ENCODE measurements around the gene ANGEL1. TPM values are rescaled to one million over a fixed set of nuclear protein-coding genes. Genes with fewer than 3 reads are reported as not detected.

Gene ANGEL1
- total and polyA plus RNA-seq, 2 experiments from 2014 or later: 29.4 to 39.4 TPM

DNA sequence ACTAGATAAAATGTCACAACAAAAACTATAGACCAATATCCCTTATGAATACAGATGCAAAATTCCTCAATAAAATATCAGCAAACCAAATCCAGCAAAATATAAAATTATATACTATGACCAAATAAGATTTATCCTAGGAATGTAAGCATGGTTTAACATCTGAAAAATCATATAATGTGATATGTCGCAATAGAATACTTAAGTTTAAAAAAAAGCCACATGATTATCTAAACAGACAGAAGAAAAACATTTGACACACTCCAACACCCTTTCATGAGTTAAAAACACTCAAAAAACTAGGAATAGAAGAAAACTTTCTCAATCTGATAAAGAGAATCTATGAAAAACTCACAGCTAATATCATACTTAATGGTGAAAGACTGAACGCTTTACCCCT lies 20.3 kb downstream of the ANGEL1 start:
- H3K4me1 ChIP-seq (ENCODE audit: low read depth): no peaks in the 10 kb centered on the region
- no peak overlapping the region for H3K4me3 ChIP-seq
- no peaks in the 10 kb centered on the region for H3K27me3 ChIP-seq
- no peaks in the 10 kb centered on the region for H3K9me3 ChIP-seq (ENCODE audit: low read depth)
- no peak for DNase-seq (ENCODE audit: low read depth in 1 of 2, low spot score in 1 of 2)
- TF ChIP-seq, protein P1, sequence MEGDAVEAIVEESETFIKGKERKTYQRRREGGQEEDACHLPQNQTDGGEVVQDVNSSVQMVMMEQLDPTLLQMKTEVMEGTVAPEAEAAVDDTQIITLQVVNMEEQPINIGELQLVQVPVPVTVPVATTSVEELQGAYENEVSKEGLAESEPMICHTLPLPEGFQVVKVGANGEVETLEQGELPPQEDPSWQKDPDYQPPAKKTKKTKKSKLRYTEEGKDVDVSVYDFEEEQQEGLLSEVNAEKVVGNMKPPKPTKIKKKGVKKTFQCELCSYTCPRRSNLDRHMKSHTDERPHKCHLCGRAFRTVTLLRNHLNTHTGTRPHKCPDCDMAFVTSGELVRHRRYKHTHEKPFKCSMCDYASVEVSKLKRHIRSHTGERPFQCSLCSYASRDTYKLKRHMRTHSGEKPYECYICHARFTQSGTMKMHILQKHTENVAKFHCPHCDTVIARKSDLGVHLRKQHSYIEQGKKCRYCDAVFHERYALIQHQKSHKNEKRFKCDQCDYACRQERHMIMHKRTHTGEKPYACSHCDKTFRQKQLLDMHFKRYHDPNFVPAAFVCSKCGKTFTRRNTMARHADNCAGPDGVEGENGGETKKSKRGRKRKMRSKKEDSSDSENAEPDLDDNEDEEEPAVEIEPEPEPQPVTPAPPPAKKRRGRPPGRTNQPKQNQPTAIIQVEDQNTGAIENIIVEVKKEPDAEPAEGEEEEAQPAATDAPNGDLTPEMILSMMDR (IDR thresholded peaks at IDR 0.05; ENCODE audit: low read depth, low read length): no peak
- H3K36me3 ChIP-seq: peaks cover 38% of the 10 kb centered on the region
- H3K27ac ChIP-seq: no peak overlapping the region

DNA sequence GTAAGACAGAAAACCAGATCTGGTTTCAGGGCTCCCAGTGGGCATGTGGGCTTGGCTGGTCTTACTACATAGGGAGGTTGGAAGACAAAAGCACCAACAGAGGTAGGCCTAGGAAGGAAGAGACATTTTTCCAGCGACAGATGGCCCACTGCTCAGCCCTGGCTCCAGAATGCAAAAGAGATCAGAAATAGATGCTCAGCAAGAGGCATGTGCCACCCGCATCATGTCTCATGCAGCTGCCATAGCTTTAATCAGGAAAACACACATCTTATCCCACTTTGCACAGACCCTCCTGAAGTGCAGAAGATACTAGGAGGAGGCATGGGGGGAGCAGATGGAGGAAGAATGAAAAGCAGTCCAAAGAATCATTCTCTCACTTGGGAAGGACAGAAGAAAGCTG lies 26.1 kb downstream of the ANGEL1 start:
- no peaks in the 10 kb centered on the region for H3K4me1 ChIP-seq (ENCODE audit: low read depth)
- no peak overlapping the region for H3K27ac ChIP-seq
- no peak for DNase-seq (ENCODE audit: low read depth in 1 of 2, low spot score in 1 of 2)
- H3K36me3 ChIP-seq: peaks cover 27% of the 10 kb centered on the region
- TF ChIP-seq, protein P1 (IDR thresholded peaks at IDR 0.05; ENCODE audit: low read depth, low read length): no peak
- no peak overlapping the region for H3K4me3 ChIP-seq
- H3K9me3 ChIP-seq (ENCODE audit: low read depth): no peaks in the 10 kb centered on the region
- H3K27me3 ChIP-seq: no peaks in the 10 kb centered on the region

DNA sequence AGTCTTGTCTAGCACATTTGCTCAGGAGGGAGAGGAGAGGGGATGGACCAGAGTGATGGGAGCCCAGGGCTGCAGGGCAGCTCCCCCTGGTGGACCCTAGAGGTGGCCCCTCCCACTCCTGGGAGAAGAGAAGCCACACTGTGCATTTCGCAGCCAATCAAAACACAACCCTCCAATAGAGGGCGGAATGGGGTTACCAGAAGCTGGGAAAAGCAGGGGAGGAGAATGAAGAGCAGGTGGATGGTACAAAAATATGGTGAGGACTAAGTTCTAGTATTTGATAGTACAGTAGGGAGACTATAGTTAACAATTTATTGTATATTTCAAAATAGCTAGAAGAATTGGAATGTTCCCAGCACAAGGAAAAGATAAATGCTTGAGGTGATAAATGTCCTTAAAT lies 27.8 kb downstream of the ANGEL1 start:
- peak; percentile 88 to 93 for DNase-seq (ENCODE audit: low read depth in 1 of 2, low spot score in 1 of 2)
- Histone ChIP-seq H3K9me3 (ENCODE audit: low read depth) (no peaks in the 10 kb centered on the region), H3K4me3 (no peak overlapping the region), H3K27me3 (no peaks in the 10 kb centered on the region), H3K4me1 (ENCODE audit: low read depth) (no peaks in the 10 kb centered on the region), H3K36me3 (peaks cover 12% of the 10 kb centered on the region), H3K27ac (peak overlapping the region; percentile 32)
- TF ChIP-seq, protein P1 (IDR thresholded peaks at IDR 0.05; ENCODE audit: low read depth, low read length): peak; percentile 99

DNA sequence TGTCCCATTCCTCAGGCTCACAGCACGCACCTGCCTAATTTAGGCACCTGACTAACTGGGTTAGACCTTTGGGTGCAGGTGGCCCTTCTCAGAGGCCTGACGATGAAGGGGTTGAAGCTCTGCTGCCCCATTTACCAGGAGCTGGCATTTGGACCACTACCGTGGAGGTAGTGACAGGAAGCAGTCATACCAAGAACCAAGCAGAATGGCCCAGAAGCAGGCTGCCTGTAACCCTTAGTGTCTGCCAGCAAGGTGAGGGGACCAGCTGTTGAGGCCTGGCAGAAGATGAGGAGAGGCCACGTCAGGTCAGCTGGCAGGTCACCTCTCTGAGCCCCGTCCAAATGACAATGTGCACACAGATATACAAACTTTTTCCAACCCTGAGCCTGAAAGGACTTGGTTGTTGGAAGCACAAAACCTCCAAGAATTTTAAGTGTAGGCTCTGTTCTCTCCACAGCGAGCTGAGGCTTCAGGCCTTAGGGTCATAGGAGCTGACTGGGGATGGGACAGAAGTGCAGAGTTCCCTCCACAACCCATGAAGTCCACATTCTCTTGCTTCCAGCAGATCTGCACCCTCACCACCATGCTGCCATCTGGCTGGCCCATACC lies 28.3 kb downstream of the ANGEL1 start:
- no peak overlapping the region for H3K4me3 ChIP-seq
- no peaks in the 10 kb centered on the region for H3K4me1 ChIP-seq (ENCODE audit: low read depth)
- no peaks in the 10 kb centered on the region for H3K27me3 ChIP-seq
- TF ChIP-seq, protein P1 (IDR thresholded peaks at IDR 0.05; ENCODE audit: low read depth, low read length): no peak
- peaks cover 12% of the 10 kb centered on the region for H3K36me3 ChIP-seq
- H3K9me3 ChIP-seq (ENCODE audit: low read depth): no peaks in the 10 kb centered on the region
- peak overlapping the region; percentile 72 for H3K27ac ChIP-seq
- no peak for DNase-seq (ENCODE audit: low read depth in 1 of 2, low spot score in 1 of 2)

DNA sequence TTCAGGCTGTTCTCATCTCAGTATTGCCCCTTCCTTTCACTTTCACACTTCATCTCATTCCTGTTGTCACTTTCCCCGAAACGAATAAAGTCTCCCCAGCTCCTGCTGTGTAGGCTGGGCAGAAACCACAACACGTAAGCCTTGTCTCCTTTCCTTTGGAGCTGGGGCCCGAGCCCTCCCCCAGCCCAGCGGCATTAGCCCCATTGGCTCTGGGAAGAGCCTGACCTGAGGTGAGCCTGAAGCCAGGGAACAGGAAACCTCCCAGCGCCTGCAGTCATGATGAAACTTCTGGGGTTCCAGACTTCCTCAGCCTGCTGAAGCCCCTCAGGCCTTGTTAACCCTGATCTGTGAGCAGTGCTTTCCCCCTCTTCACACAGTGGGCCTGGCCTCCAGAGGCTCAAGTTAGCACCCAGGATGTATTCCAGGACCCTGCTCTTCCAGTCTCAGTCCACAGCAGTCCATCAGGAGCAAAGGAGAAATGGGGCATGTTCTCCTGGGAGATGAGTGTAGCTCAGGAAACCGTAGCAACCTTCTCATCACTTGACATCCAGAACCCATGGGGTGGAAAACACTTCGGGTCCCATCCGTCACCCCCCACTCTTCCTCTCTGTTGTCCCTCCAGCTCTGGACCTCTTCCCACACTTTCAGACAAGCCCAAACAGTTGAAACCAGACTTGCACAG lies 29.7 kb downstream of the ANGEL1 start:
- H3K4me1 ChIP-seq (ENCODE audit: low read depth): no peaks in the 10 kb centered on the region
- TF ChIP-seq, protein P1 (IDR thresholded peaks at IDR 0.05; ENCODE audit: low read depth, low read length): no peak
- no peak overlapping the region for H3K4me3 ChIP-seq
- no peaks in the 10 kb centered on the region for H3K9me3 ChIP-seq (ENCODE audit: low read depth)
- peak overlapping the region; percentile 72 for H3K27ac ChIP-seq
- peak in 1 of 2 donors; percentile 68 for DNase-seq (ENCODE audit: low read depth in 1 of 2, low spot score in 1 of 2)
- peaks cover under 1% of the 10 kb centered on the region for H3K36me3 ChIP-seq
- no peaks in the 10 kb centered on the region for H3K27me3 ChIP-seq

Data from cardiac muscle cell (in vitro differentiated cells and primary cell).